ENCODE results near the gene MANBA.

The MANBA gene

DNA sequence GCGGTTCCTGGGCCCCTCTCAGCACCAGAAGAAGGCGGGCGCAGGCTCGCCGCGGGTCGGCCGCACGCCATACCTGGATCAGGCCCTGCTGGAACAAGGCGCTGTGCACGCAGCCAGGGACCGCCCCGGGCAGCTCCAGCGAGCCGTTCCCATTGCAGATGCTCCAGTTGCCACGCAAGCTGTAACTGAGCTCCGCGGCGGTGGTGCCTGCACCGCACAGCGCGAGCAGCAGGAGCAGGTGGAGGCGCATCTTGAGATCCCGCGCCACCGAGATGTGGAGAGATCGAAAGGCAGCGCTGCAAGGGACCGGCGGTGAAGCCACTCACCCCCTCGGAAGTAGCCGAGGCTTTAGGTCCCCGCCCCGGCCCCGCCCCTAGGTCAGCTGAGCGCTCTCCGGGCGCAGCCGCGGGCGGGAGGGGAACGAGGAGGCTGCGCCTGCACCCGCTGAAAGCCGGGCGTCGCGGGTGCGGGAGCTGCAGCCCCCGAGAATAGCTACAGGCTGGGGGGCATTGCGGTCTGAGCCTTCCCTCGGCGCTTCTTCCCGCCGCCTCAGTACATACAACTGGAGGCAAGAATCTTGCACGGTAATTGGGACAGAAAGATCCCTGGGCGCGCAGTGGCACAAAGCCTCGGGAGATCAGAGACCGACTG is at the start of gene MANBA:
MANBA (minus strand) TSS at position 324 of the 651 bp plus-strand sequence; CDS start at position 250, 74 bp downstream.
- peak; percentile 15 for DNase-seq

DNA sequence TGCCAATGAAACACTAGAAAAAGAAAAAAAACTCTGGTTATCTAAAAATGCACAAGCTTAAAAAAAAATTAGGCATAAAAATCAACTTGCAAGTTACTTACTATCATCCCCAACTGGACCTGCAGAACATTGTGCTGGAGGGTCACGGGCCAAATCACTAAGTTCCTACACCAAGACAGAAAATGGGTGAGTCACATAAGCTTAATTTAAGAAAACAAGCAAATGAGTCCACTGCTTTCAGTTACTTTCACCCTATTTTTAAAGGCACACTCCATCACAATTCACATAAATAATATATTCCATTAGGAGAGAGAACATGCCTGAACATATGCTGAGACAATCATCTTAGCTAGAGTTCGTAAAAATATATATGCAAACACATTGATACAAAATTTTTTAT is 48.9 kb upstream of the MANBA start:
- DNase-seq = no peak

DNA sequence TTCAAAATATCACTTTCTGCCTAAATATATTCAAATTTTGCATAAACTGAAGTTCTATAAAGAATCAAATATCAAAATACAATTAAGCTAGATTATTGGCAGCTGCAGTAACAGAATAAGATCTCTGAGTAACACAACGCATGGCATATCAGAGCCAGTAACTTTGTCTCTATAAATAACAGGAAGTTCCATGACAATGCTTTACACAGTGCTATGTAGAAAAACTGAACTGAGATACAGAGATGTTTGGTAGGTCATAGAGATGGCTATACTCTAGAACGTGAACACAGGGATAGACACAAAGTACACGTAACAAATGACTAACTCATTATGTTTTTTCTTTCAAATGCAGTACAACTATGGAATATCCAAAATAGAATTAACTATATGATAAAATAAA is 48.4 kb upstream of the MANBA start:
- no peak for DNase-seq

DNA sequence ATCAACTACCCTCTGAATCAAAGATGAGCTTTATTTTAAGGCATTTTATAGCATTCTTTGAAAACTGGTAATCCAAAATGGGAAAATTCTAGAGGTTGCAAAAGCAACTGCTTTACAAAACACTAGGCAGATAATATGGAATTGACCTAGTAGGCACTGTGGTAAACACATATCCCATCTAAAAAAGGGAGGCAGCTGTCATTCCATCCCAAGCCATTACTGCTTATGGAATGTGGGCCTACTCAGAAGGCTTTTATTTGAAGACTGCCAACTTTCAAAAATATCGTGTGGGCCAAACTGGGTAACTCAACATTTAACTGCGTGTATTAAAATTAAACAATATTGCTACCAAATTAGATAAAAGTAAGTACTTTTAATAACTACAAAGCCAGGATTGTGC is 47.2 kb upstream of the MANBA start:
- DNase-seq = no peak

DNA sequence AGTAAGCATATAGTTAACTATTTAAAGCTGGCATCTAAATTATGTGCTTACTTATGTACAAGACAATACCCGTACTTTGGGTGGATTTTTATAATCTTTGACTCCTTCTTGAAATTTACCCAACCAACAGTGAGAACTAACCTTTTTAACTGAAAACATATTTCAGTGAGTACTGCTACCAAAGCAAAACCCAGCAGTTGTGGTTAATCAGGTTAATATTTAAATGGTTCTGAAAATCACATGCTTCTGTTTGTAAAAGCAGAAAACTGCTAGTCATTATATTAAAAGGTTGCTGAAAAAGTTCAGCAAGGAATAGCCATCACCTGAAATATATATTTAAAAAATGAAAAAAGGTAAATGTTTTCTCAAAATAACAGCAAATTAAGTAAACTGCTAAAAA is 46.6 kb upstream of the MANBA start:
- DNase-seq = no peak

DNA sequence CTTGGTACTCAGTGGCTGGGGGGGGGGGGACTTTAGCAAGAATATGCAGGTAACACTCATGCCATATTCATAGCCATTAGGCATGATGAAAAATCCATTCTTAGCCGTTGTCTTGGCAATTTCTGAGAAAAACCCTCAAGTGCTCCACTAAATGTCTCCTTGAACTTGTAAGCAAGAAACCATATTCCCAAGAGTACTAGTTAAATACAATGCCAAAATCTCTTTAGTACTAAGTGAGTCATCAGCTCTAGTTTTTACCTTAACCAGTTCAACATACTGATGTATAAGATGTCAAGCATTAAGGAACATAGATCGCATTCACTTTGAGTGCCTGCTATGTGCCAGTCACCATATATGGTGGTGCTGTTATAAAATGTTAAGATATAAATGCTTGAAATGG is 39.0 kb upstream of the MANBA start:
- no peak for DNase-seq

DNA sequence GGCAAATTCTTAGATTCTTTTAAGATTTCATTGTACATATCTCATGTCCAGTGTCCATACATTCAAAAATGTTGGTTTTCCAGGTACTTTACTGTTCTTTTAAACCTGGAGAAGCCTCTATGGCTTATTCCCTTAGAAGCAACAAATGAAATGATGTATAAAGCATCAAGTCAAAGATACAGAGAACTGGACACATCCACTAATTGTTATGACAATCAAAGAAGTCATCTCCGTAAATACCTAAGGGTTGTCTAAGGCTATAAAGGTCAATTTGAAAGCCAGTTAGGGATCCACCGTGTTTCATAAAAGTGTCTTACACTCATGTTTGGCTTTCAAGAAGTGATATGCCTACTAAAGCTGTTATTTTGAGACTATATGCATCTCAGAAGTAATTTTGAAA is 34.2 kb upstream of the MANBA start:
- no peak for DNase-seq

DNA sequence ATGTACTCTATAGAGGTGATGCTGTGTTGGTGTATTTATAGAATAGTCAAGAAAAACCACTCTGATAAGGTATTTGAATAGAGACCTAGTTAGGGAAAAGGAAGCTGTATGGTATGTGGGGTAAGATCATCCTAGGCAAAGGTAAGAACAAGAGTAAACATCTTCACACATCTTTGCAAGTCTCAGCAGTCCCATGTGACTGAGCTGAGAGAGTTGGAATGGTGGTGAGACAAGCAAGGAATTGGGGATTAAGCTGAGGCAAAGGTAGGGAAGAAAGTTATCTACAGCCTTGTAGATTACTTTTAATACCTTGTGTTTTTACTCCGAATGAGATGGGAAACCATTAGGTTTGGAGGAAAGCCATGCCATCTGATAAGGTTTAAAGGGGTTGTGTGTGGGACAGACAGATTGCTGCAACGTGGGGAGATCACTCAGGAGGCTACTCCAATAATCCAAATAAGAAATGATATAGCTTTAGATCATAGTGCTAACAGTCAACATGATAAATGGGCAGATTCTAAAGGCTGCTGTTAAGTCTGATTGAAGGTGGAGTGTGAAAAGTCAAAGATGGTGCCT is 31.7 kb upstream of the MANBA start:
- no peak for DNase-seq

DNA sequence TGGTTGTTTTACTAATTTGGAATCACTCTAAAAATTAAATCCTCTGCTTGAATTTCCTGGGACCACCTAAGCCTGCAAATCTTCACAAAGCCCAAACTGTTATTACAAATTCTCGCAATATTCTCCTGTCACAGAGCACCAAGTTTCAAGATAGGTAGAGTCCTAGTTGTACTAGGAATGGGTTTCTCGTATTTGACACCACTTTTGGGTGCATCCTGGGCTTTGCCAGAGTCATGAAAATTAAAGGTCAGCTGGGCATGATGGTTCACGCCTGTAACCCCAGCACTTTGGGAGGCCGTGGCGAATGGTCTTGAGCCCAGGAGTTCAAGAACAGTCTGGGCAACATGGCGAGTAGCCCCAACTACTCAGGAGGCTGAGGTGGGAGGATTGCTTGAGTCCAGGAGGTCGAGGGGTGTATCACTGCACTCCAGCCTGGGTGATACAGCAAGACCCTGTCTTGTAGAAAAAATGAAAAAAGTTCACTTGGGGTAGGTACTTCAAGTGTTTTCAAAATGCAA is 30.6 kb upstream of the MANBA start:
- no peak for DNase-seq

DNA sequence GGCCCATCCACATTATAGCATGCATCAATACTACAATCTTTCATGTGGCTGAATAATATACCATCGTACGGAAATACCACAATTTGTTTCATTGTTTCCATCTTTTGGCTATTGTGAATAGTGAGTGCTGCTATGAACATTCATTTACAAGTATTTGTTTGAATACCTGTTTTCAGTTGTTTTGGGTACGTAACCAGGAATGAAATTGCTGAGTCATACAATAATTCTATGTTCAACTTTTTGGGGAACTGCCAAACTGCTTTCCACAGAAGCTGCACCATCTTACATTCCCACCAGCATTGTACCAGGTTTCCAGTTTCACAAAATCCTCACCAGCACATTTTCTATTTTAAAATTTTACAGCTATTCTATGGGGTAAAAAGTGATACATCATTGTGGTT is 28.5 kb upstream of the MANBA start:
- DNase-seq = no peak

DNA sequence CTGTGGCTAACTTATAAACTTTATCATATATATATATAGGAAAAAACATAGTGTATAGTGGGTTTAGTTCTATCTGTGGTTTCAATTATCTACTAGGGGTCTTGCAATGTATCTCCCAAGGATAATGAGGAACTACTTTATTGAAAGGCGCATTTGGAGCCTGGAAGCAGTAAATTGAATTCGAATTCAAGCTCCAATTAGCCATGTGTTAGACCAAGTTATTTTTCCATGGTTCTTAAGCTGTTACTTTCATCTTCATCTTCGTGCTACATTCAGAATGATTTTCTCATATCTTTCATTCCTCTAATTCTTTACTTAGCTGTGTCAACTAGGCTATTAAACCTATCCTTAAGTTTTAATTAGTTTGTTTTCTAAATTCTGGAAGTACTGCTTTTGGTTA is 27.2 kb upstream of the MANBA start:
- DNase-seq = no peak

DNA sequence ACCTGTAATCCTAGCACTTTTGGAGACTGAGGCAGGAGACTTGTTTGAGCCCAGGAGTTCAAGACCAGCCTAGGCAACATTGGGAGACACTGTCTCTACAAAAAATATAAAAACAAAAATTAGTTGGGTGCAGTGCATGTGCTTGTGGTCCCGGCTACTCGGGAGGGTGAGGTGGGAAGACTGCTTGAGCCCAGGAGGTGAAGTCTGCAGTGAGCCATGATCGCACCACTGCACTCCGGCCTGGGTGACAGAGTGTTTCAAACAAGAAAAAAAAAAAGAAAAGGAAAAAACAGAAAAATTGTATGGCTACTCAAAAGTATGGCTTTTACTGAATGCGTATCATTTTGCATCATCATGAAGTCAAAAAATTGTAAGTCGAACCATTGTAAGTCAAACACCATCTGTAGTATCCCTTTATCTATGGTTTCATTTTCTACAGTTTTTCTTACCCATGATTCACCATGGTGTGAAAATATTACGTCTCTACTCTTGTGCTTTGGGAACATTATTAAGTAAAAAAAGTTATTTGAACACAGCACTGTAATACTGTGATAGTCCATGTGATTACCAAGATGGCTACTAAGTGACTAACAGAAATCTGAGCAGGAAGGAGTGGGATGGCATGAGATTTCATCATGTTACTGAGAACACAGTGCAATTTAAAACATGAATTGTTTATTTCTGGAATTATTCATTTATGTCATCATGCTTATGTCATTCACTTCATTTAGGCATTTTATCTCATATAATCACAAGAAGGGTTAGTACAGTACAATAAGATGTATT is 26.5 kb upstream of the MANBA start:
- no peak for DNase-seq

DNA sequence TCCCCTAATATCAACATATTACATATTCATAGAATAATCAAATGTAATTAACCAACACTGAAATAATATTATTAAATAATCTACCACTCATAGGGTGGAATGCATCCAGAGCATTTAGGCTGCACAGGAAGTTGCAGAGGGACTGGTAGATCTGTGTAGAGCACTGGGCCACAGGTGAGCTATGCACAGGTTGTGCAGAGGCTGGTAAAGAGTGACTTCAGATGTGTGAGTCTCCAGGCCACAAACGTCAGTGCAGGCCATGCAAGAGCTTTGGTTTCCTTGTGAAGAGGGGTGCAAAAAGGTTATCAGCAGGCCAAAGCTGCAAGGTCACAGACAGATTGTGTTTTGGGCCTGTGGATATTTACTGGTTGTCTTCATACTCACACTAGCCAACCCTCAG is 25.5 kb upstream of the MANBA start:
- no peak for DNase-seq

DNA sequence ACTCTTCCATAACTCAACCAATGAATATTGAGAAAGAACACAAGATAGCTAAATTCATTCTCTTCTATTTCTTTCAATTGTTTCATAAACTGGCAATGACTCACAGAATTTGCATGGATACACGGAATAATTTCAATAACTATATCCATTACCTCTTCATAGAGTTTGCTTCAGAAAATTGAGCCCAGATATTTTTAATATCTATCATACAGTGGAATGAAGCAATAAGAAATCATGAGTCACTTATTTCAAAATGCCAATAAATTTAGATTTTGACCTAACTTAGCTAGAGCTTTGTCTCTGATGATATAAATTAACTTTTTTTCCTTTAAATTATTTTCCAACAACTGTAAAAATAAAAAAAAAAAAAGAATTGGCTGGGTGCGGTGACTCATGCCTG is 22.2 kb upstream of the MANBA start:
- DNase-seq = no peak

DNA sequence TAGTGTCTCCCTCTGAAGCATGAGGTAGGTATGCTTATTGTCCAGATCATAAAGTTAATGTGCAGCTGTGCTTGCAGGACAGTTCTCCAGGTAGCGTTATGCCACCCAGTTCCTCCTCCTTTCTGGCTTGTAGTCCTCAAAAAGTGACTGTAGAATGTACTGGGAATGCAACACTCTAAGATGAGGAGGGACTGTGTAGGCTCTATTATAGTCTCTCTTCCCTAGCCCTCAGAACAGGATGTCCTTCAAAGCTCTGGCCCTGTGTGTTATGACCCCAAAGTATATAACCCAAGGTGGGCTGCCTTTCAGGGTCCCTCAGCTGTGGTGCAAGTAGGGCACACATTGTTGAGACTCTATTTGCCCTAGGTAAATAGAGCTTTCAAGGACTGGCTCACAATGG is 20.8 kb upstream of the MANBA start:
- DNase-seq = no peak

DNA sequence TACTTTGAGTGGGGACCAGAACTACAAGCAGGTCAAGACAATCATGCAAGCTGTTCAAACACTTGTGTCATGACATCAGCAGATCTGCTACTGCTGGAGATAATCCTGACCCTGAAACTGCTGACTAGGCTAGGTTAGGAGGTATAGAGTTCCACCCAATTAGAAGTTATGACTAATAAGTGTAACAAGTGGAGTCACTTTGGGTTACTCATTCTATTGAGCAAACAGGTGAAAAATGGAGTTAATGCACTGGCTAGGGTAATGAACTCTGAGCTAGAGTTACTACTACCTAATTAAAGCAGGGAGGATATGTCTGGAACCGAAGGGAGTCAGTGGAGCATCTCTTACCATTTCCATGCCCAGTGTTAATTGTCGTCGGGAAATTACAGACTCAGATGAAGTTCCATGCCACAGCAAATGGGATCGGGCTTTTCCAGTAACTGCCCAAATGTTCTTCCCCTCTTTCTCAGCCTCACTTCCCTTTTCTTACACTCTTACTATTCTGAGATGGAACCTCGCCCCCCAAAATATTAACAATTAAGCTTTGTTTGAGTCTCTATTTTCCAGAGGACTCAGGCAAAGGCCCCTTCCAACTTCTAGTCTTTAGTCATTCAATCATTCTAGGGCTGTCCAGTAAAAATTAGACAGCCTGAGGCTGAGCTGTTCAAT is 19.8 kb upstream of the MANBA start:
- no peak for DNase-seq

DNA sequence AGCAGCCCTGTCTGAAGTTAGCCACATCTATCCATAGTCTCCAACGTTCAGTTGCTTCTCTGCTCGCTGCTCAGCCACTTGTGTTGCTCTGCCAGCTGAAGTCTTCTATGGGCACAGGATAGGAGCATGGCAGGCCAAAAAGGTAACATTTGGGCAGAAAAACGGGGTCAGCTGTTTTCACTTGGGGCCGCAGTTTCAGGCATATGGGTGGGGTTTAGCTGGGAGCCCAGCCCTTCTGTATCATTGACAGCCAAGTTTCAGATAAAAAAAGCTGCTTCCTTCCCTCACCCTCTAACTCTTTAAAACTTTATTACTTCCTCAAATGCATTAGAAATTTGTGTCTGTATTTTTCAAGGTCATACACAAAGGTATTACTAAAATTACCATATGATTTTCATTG is 18.4 kb upstream of the MANBA start:
- DNase-seq = no peak

DNA sequence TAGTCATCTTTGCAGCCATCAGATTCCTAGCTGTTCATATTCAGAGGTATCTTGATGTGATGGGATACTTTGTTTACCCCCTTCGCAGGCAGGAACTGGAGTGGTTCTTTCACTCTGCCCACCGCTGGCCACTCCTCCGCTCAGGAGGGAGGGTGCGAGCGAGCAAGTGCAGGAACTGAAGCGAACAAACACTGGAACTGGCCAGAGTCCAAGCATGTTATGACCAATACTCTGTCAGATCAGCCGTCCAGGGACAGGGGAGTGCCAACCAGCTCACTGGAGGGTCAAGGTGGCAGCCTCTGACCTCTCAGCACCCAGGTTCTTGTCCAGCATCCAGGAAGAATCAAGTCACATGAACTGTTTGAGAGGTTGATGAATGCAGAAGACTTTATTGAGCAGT is 18.0 kb upstream of the MANBA start:
- DNase-seq = no peak

DNA sequence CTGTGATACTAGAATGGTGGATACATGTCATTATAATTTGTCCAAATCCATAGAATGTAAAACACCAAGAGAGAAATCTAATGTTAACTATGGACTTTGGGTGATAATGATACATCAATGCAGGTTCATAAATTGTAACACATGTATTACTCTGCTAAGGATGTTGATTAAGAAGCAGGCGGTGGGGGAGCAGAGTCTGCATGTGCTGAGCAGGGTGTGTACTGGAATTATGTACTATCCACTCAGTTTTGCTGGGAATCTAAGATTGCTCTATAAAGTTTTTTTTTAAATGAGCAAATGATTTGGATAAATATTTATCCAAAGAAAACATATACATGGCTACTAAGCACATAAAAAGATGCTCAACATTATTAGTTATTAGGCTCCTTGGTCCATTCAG is 15.0 kb upstream of the MANBA start:
- DNase-seq = no peak

DNA sequence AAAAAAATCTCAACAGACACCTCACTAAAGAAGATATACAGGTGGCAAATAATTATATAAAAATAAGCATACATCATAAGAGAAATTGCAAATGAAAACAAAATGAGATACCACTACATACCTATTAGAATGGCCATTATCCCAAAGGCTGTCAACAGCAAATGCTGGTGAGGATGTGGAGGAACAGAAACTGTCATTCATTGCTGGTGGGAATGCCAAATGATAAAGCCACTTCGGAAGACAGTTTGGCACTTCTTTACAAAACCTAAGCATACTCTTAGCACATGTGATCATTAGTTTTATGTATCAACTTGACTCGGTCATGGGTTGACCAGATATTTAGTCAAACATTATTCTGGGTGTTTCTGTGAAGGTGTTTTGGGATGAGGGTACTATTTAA is 13.5 kb upstream of the MANBA start:
- no peak for DNase-seq

DNA sequence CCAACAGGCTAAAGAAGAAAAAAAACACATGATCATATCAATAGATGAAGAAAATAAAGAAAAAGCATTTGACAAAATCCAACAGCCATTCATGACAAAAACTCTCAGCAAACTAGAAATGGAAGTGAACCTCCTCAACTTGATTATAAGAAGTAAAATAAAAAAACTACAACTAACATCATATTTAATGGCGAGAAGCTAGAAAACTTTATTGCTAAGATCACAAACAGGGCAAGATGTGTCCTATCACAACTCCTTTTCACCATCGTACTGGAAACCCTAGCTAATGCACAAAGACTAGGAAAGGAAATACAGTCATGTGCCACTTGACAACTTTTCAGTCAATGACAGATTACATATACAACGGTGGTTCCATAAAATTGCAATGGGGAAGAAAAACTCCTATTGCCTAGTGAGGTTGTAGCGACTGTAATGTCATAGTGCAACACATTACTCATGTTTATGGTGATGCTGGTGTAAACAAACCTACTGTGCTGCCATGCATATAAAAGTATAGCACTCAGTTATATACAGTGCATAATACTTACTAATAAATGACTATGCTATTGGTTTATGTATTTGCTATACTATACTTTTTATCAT is 12.1 kb upstream of the MANBA start:
- DNase-seq = no peak

DNA sequence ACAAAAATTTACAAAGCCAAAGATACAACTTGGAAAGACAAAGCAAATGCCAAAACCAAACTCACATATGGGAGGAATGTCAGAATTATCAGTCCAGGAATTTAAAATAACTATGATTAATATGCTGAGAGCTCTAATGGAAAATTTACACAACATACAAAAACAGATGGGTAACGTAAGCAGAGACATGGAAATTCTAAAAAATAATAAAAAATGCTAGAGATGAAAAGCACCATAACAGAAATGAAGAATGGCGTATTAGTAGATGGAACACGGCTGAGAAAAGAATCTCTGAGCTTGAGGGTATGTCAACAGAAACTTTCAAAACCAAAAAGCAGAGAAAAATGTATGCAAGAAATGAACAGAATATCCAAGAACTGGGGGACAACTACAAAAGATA is 4.1 kb upstream of the MANBA start:
- no peak for DNase-seq

DNA sequence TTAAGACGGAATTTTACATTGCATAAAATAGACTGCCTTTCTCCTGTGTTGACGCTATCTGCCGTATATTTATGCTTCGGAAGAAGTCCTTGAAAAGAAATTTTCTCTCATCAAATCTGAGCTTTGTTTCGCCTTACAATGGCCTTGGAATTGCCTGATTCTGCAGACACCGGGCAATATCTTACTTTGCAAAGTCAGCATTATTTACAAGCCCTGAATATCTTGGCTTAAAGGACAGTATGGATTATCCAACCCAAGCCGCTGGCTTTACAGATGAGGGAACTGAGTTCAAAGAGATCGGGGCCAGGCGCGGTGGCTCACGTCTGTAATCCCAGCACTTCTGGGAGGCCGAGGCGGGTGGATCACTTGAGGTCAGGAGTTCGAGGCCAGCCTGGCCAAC is 1.1 kb upstream of the MANBA start:
- no peak for DNase-seq
